Small intestine (tissue), 7 donors: ENCODE data around the gene DMKN. TPM values are rescaled to one million over a fixed set of nuclear protein-coding genes. Genes with fewer than 3 reads are reported as not detected.

ENCODE experiments used
- DNase-seq, 2 donors: peaks; one replicate each; pipeline versions ENCODE4 v3.0.0 to v3.0.0-alpha.2; 2013
- FAIRE-seq: peaks from 2 replicates; lab custom pipeline; 2012; peaks lifted over from hg19 to GRCh38; lab: Jason Lieb, UNC
- H3K27ac ChIP-seq, 3 donors: one replicate each; pipeline ENCODE4 v1.5.1; 2013; ENCODE audit warnings: low read length in 2 of 3, mild to moderate bottlenecking in 2 of 3, control low read depth in 1 of 3, inconsistent platforms in 1 of 3, low read depth in 1 of 3, moderate library complexity in 1 of 3
- H3K27me3 ChIP-seq, 3 donors: one replicate each; pipeline ENCODE4 v1.6.1; 2013; ENCODE audit warnings: low read length in 3 of 3, inconsistent platforms in 1 of 3; ENCODE audit not compliant: control insufficient read depth in 3 of 3, insufficient read depth in 3 of 3
- H3K36me3 ChIP-seq, 3 donors: one replicate each; pipeline ENCODE4 v1.6.1; 2013; ENCODE audit warnings: low read length in 3 of 3, inconsistent platforms in 1 of 3, low read depth in 1 of 3, mild to moderate bottlenecking in 1 of 3, moderate library complexity in 1 of 3; ENCODE audit not compliant: control insufficient read depth in 3 of 3, insufficient read depth in 2 of 3
- H3K4me1 ChIP-seq, 3 donors: one replicate each; pipeline ENCODE4 v1.6.1; 2013; ENCODE audit warnings: low read length in 2 of 3, inconsistent platforms in 1 of 3, low read depth in 1 of 3, mild to moderate bottlenecking in 1 of 3, moderate library complexity in 1 of 3; ENCODE audit not compliant: control insufficient read depth in 3 of 3, insufficient read depth in 2 of 3
- H3K4me3 ChIP-seq, 3 donors: one replicate each; pipeline ENCODE4 v1.5.1; 2013; ENCODE audit warnings: low read length in 3 of 3, control low read depth in 1 of 3, inconsistent platforms in 1 of 3, low read depth in 1 of 3, mild to moderate bottlenecking in 1 of 3, moderate library complexity in 1 of 3
- H3K9me3 ChIP-seq, 2 donors: one replicate each; pipeline ENCODE4 v1.6.1; 2013; ENCODE audit warnings: low read depth in 1 of 2, low read length in 1 of 2; ENCODE audit not compliant: control insufficient read depth in 2 of 2, insufficient read depth in 1 of 2
- WGBS, 3 donors: extraction: QIAGEN DNeasy Blood & Tissue Kit; methylation state at CpG; one replicate each; pipeline ENCODE4 v1.1.7; 2013; 5-methylcytosine and 5-hydroxymethylcytosine counted together
- polyA plus RNA-seq, 4 donors: library from polyadenylated mRNA; stranded (reverse) in 3 of 4; unstranded in 1 of 4; fragments of 200-250 nt in 3 of 4; fragments of 120-200 nt in 1 of 4; gene quantifications; one replicate each; pipeline versions ENCODE4 v1.2.1 to v1.2.3, GENCODE V29; 2013
- donor health status: healthy with polysubstance abuse.
- donor health status: control.
- donor health status: control.
- donor health status: Bipolar disorder and iron deficiency.
- donor health status: healthy.

The DMKN gene
- polyA plus RNA-seq, 4 donors: 4.7 to 36.9 (median 7.6) TPM; not detected in 1

GRCh38 chr19:35544110-35544802 is 30.8 kb upstream of the DMKN start:
- H3K36me3 ChIP-seq: peaks cover 0 to 48% (median 0%) of the 10 kb centered on the region in 3 donors
- no peaks in the 10 kb centered on the region for H3K27me3 ChIP-seq
- H3K9me3 ChIP-seq: no peaks in the 10 kb centered on the region
- DNase-seq (no peak), FAIRE-seq (no peak)
- WGBS, 3 donors: 77 to 86% (median 82%) methylated on average over 3 of the region's 3 CpGs
- H3K4me3 ChIP-seq: peak overlapping the region in 2 of 3 donors; percentile 81 to 82
- H3K27ac ChIP-seq: no peak overlapping the region
- H3K4me1 ChIP-seq: peaks cover 0 to 16% (median 5%) of the 10 kb centered on the region in 3 donors

DNA sequence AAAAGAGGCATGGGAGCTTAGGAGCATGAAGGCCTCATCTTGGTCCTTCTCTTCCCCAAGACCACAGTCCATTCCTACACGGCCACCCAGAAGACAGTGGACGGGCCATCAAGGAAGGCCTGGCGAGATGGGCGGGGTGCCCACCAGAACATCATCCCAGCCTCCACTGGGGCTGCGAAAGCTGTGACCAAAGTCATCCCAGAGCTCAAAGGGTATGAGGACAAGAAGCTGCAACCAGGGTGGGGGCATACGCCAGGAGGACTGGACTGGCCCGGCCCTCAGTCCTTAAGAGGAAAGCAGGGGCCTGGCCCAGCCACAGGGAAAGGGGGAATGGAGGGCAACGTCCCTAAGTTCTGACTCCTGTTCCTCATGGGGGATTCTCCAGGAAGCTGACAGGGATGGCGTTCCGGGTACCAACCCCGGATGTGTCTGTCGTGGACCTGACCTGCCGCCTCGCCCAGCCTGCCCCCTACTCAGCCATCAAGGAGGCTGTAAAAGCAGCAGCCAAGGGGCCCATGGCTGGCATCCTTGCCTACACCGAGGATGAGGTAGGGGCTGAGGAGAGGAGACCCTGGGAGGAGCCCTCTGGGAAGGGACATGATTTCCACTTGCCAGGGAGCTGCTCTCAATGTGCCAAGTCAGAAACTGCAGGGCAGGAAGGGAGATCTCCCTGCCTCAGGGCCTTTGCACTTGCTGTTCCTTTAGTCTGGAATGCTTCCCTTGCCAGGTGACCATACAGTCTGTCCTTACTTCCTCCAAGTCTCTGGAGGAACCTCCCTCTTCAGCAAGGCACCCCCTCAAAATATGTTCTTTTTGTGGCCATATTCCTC is 30.0 kb upstream of the DMKN start:
- DNase-seq (no peak), FAIRE-seq (no peak)
- no peaks in the 10 kb centered on the region for H3K9me3 ChIP-seq
- H3K27me3 ChIP-seq: no peaks in the 10 kb centered on the region
- peaks cover 0 to 16% (median 5%) of the 10 kb centered on the region in 3 donors for H3K4me1 ChIP-seq
- H3K4me3 ChIP-seq: no peak overlapping the region
- no peak overlapping the region for H3K27ac ChIP-seq
- 93 to 96% (median 96%) methylated on average over 15 of the region's 15 CpGs for WGBS, 3 donors
- H3K36me3 ChIP-seq: peaks cover 0 to 42% (median 0%) of the 10 kb centered on the region in 3 donors

GRCh38 chr19:35542209-35542608 is 28.8 kb upstream of the DMKN start:
- FAIRE-seq: no peak

DNA sequence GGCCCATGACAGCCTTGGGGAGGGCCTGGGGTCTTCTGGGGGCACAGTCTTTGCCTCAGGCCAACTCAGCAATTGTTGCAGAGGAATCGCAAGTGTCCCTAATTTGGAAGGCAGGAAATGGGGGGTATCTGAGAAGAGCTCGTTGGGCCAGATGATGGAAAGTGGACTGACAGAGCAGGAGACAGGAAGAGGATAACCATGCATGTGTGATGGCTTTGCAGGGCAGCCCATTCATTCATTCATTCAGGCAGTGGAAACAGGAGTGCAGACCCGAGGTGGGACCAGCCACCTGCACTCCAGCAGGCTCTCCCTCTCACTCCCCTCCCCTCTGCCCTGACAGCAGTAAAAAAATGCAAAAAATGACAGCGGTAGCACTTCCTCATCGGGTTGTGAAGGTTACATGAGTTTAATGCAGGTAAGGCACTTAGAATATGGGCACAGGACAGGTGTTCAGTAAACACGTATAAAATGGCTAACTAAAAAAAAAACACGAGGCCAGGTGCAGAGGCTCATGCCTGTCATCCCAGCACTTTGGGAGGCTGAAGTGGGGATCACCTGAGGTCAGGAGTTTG is 27.0 kb upstream of the DMKN start:
- FAIRE-seq (no peak), DNase-seq (no peak)
- no peak overlapping the region for H3K4me3 ChIP-seq
- peaks cover 0 to 22% (median 0%) of the 10 kb centered on the region in 3 donors for H3K36me3 ChIP-seq
- H3K4me1 ChIP-seq: peaks cover 0 to 7% (median 0%) of the 10 kb centered on the region in 3 donors
- no peaks in the 10 kb centered on the region for H3K9me3 ChIP-seq
- 64 to 67% (median 65%) methylated on average over 7 of the region's 7 CpGs for WGBS, 3 donors
- no peaks in the 10 kb centered on the region for H3K27me3 ChIP-seq
- no peak overlapping the region for H3K27ac ChIP-seq

More at GRCh38 chr19:35542209-35542608, 28.8 kb upstream of the DMKN start:
- Histone ChIP-seq H3K36me3 (peaks cover 0 to 30% (median 0%) of the 10 kb centered on the region in 3 donors), H3K4me1 (peaks cover 0 to 16% (median 5%) of the 10 kb centered on the region in 3 donors), H3K27ac (no peak overlapping the region), H3K4me3 (no peak overlapping the region), H3K27me3 (no peaks in the 10 kb centered on the region), H3K9me3 (no peaks in the 10 kb centered on the region)
- no peak for DNase-seq
- 91 to 97% (median 96%) methylated on average over 11 of the region's 11 CpGs for WGBS, 3 donors

- no peak for DNase-seq
- Histone ChIP-seq H3K9me3 (no peaks in the 10 kb centered on the region), H3K4me1 (peaks cover 0 to 7% (median 0%) of the 10 kb centered on the region in 3 donors), H3K27ac (no peak overlapping the region), H3K4me3 (no peak overlapping the region), H3K27me3 (peaks cover 0 to 4% (median 0%) of the 10 kb centered on the region in 3 donors), H3K36me3 (peaks cover 0 to 22% (median 0%) of the 10 kb centered on the region in 3 donors)
- no peak for FAIRE-seq
- 89 to 93% (median 91%) methylated on average over 12 of the region's 12 CpGs for WGBS, 3 donors
Observed at GRCh38 chr19:35539850-35540249, 26.4 kb upstream of the DMKN start.

GRCh38 chr19:35539314-35539713 is 25.9 kb upstream of the DMKN start:
- no peak overlapping the region for H3K4me3 ChIP-seq
- DNase-seq (no peak), FAIRE-seq (no peak)
- no peak overlapping the region for H3K27ac ChIP-seq
- peaks cover 0 to 2% (median 0%) of the 10 kb centered on the region in 3 donors for H3K4me1 ChIP-seq
- H3K9me3 ChIP-seq: no peaks in the 10 kb centered on the region
- 71 to 82% (median 79%) methylated on average over 6 of the region's 6 CpGs for WGBS, 3 donors
- H3K36me3 ChIP-seq: peaks cover 0 to 22% (median 0%) of the 10 kb centered on the region in 3 donors
- H3K27me3 ChIP-seq: peaks cover 0 to 9% (median 3%) of the 10 kb centered on the region in 3 donors

- WGBS, 3 donors: 59 to 73% (median 71%) methylated on average over 10 of the region's 10 CpGs
- Histone ChIP-seq H3K9me3 (no peaks in the 10 kb centered on the region), H3K4me3 (no peak overlapping the region), H3K36me3 (peaks cover 0 to 3% (median 0%) of the 10 kb centered on the region in 3 donors), H3K27ac (no peak overlapping the region), H3K4me1 (no peaks in the 10 kb centered on the region), H3K27me3 (peaks cover 0 to 34% (median 18%) of the 10 kb centered on the region in 3 donors)
- DNase-seq (no peak), FAIRE-seq (no peak)
Observed at GRCh38 chr19:35534803-35535480, 21.5 kb upstream of the DMKN start.
